HG03432 (cell line): ENCODE data around the gene RNASE7.
A peak's percentile ranks its signal among the peaks of the same experiment; 100 is the strongest.

Experiments used
- ATAC-seq: cut with Tn5 transposase; IDR thresholded peaks from one replicate; pipeline ENCODE4 v1.9.1; 2021; ENCODE audit warnings: mild to moderate bottlenecking, moderate library complexity; ENCODE audit not compliant: unreplicated experiment

RNASE7 gene

DNA sequence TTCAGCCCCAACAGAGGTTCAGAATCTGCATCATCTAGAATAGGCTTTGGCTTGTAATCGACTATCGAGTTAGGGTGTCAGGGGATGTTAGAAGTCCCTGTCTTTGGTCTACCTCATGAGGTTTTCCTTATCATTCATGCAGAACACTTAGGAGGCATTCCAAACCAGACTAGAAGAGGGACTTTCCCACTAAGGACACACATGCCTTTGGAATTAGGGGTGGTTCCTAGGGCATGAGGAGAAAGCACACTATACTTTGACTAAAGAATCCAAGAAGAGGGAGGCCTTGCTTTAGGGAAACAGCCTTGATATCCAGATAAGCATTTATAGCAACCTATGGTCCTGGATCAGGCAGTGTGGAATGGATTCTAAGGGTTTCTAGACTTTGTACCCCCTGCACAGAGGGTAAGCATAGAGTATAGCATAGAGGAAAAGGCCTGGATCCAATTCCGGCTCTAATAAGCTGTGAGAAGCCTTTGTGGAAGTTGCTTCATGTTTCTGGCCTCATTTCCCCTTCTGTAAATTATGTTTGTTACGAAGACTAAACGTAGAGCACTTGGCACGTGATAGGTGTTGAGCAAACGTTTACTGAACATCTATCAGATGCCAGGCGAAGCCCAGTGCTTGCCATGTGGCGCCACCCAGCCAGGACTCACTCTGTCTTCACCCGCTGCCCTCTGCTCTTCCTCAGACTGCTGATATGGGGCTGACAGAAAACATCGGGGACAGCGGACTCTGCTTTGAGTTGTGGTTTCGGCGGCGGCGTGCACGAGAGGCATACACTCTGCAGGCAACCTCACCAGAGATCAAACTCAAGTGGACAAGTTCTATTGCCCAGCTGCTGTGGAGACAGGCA lies 43.1 kb downstream of the RNASE7 start:
- no peak for ATAC-seq

DNA sequence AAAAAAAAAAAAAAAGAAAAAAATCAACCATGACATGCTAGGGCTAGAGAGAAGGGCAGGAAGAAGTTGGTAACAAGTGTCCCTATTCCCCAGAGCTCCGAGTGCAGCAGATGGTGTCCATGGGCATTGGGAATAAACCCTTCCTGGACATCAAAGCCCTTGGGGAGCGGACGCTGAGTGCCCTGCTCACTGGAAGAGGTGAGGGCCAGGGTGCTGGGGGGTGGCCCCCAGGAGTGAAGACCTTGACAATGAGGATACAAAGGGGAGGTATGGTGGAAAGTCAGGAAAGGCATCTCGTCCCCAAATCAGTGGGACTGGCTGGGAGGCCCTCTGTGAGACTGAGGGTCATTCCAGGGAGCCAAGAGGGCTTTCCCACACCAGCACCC lies 44.7 kb downstream of the RNASE7 start:
- ATAC-seq: no peak

DNA sequence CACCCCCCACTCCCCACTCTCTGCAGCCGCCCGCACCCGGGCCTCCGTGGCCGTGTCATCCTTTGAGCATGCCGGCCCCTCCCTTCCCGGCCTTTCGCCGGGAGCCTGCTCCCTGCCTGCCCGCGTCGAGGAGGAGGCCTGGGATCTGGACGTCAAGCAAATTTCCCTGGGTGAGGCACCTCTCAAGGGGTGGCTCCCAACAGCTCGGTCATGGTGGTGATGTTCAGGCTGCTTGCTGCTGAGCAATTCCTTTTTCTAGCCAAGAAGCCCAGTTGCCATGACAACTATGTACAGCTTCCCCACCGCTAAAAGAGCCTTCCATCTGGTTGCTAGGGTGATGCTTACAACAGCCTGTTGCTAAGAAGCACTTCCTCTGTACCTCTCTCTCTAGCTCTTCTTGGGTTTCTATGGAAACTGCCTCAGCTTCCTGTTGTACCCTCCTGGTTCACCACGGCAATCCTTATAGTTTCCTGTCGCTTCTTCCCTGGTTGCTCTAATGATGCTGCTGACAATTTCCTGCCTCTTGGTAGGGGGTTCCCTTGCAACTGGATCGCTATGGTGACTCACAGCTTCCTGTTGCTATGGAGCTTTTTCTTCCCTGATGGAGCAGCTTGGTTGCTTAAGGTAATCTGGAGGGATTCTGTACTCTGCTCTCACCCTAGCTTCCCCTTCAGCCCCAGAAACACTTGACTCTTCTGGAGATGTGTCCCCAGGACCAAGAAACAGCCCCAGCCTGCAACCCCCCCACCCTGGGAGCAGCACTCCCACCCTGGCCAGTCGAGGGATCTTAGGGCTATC lies 45.3 kb downstream of the RNASE7 start:
- peak; percentile 55 for ATAC-seq

DNA sequence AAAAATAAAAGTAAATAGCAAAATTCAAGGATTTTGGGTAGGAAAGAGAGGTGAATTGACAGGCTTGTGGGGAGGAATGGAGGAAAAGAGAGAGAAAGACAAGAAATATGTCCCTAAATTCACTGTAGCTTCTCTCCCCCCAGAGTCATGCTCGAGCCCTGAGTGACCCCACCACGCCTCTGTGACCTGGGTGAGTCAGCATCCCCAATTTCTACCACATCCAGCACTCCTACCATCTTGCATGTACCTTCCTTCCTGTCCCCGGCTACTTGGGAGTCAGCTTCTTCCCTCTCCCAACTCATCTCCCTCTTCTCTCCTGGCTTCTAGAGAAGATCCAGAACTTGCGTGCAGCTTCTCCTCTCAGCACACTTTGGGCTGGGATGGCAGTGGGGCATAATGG lies 46.5 kb downstream of the RNASE7 start:
- ATAC-seq: no peak

DNA sequence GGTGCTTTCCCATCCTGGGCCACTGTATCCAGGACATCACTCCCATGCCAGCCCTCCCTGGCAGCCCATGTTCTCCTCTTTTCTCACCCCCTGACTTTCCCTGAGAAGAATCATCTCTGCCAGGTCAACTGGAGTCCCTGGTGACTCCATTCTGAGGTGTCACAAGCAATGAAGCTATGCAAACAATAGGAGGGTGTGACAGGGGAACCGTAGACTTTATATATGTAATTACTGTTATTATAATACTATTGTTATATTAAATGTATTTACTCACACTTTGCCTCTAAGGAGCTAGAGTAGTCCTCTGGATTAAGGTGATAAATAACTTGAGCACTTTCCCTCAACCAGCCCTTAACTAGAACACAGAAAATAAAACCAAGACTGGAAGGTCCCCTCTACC lies 47.1 kb downstream of the RNASE7 start:
- no peak for ATAC-seq

DNA sequence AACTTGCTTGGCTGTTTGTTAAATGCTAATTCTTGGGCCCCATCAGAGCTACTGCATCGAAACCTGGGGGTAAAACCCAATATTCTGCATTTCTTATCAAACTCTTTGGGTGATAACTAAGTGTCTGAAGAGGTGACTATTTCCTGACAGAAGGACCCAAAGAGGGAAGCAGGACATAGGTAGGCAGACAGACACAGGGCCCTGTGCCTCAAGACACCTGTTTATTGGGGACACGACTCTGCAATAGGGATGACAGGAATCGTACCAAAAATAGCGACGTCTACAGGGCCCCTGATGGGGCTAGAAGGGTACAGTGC lies 47.7 kb downstream of the RNASE7 start:
- no peak for ATAC-seq

DNA sequence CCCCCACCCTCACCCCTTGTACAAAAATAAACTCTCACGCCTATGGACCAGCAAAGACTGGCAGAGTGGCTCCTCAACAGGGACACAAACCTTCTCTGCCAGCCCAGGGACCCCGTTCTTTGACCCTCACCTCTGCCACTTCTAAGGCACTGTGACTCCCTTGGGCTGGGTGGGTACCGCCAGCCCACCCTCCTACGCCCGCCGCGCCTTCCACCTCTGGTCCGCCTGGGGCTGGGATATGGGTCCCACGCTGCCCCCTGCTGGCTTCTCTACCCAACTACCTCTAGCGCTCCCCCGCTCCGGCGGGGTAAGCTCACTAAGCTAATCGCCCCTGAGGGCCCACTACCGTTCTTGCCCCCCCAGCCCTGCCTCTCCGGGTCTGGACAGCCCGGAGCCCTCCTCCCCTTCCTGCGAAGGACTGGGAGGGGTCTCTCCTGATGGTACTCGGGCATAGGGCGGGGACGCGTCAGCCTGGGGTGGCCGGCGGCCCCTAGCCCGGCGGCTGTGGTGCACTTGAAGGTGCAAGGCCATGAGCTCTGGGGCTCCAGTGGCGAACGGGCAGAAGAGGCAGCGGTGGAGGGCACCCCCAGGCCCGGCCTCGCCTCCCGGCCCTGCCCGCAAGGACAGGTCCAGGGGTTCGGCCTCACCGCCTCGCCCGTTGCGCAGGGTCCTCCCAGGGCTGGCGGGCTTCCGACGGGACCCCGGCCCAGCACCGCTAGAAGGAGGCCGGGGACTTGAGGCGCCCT lies 48.2 kb downstream of the RNASE7 start:
- no peak for ATAC-seq

DNA sequence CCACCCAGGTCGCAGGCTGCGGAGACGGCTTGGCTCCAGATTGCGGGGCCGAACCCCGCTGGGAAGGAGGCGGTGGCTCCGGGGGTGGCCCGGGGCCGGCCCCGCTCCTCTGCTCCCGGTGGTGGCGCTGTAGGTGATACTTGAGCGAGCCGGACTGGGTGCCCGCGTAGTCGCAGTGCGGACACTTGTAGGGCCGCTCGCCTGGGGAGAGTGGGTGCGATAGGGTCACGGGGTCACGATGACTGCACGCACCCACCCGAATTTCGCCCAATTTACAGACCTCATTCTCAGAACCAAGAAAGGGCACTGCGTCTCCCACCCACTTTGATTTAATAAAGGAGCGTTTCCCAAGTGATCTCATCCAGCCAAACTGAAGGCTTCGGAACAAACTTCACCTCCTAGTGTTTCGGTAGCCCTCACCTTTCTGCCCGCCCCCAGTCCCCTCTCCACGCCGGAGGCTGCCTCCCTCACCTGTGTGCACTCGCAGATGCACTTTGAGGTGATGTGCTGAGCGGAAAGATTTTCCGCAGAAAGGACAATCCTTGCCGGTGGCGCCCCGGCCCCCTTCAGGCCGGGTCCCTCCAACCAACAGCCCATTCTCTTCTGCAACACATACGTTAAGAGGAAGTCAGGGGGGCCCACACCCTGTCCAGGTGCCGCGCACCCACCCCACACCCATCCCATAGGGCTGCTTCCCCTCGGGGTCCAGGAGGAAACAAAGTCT lies 48.9 kb downstream of the RNASE7 start:
- ATAC-seq: no peak

DNA sequence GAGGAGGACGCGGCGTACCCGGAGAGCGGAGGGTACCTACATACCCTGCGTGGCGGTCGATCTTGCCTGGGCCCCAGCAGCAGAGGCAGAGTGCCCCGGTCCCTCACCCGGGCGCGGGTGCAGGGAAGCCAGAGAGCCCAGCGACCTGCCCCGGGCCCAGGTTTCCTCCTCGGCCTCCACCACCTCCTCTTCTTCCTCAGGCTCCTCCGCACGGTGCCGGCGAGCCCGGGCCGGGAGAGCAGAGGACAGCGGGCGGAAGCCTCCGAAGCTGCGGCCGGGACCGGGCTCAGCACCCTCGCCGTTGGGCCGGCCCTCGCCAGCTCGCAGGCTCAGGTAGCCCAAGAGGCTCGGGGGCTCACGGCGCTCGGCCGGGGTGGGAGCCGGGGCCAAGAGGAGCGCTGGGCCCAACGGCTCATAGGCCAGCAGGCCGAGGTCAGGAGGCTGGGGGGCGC lies 49.7 kb downstream of the RNASE7 start:
- no peak for ATAC-seq

DNA sequence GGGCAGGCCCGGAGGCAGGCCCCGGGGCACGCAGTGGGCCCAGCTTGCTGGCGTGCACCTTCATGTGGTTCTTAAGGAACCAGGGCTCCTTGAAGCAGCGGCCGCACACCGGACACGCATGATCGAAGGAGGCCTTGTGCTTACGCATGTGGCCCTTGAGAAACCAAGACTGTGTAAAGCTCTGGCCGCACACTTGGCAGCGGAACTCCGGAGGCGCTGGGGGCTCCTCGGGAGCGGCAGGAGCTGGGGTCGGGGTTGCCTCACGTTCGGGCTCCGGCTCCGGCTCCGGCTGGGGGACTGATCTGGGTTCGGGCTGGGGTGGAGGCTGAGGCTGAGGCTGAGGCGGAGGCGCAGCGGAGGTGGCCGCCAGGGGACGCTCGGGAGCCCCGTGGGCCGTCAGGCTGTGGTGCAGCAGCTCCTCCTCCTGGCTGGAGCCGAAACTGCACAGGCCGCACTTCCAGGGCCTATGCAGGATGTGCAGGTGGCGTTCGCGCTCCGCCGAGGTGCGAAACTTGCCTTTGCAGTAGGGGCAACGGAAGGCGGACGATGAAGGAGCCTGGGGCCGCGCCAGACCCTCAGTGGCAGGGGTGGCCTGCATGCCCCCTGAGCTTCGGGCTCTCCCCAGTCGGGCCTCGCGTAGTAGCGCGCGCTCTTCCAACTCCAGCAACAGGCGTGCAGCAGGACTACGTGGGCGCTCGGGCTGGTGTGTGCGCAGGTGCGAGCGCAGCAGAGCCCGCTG lies 50.3 kb downstream of the RNASE7 start:
- ATAC-seq: peak; percentile 93

DNA sequence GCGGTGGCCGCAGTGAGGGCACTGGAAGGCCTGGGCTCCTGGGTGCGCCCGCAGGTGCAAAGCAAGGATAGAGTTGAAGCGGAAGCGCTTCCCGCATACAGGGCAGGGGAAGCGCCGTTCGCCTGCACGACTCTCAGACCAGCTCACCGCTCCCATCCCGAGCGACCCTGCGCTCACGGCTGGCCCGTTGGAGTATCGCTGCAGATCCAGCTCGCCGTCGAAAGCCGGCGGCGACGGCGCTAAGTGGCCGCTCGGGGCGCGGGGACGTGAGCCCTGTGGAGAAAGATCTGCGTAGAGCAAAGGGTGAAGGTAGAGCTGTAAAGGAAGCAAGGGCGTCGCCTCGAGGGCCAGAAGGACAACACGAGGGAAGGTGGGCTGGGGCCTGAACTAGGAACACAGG lies 50.9 kb downstream of the RNASE7 start:
- no peak for ATAC-seq
